Kidney (tissue), 14 donors: ENCODE results near the gene CASP2. TPM values are rescaled to one million over a fixed set of nuclear protein-coding genes. Genes with fewer than 3 reads are reported as not detected.

Experiments
- DNase-seq, 5 donors: peaks; one replicate each; pipeline ENCODE4 v3.0.0-alpha.2; 2013 to 2020
- FAIRE-seq: peaks from 2 replicates; lab custom pipeline; 2012; peaks lifted over from hg19 to GRCh38; lab: Jason Lieb, UNC
- H3K27ac ChIP-seq, 2 donors: one replicate each; pipeline ENCODE4 v1.7.0; 2013; ENCODE audit warnings: low read depth in 2 of 2, low read length in 2 of 2, inconsistent platforms in 1 of 2
- H3K27me3 ChIP-seq: one replicate; pipeline ENCODE4 v1.7.1; 2013; ENCODE audit warnings: low read length, inconsistent platforms; ENCODE audit not compliant: control insufficient read depth, insufficient read depth
- H3K36me3 ChIP-seq, 3 donors: one replicate each; pipeline versions ENCODE4 v1.7.0 to v1.7.1; 2013; ENCODE audit warnings: low read length in 3 of 3, control low read depth in 1 of 3, inconsistent platforms in 1 of 3; ENCODE audit not compliant: insufficient read depth in 3 of 3, control insufficient read depth in 2 of 3
- H3K4me1 ChIP-seq, 3 donors: one replicate each; pipeline versions ENCODE4 v1.7.0 to v1.7.1; 2013; ENCODE audit warnings: low read length in 3 of 3, inconsistent platforms in 1 of 3, low read depth in 1 of 3; ENCODE audit not compliant: control insufficient read depth in 2 of 3, insufficient read depth in 2 of 3
- H3K4me3 ChIP-seq, 3 donors: one replicate each; pipeline versions ENCODE4 v1.7.0 to v1.8.1; 2013; ENCODE audit warnings: low read length in 3 of 3, control low read depth in 1 of 3, inconsistent platforms in 1 of 3
- H3K9ac ChIP-seq, 3 donors: one replicate each; pipeline versions ENCODE4 v1.7.0 to v1.7.1; 2013; ENCODE audit warnings: low read length in 3 of 3, control low read depth in 1 of 3, inconsistent platforms in 1 of 3
- H3K9me3 ChIP-seq, 3 donors: one replicate each; pipeline versions ENCODE4 v1.7.0 to v1.7.1; 2013; ENCODE audit warnings: low read length in 3 of 3, control low read depth in 1 of 3, inconsistent platforms in 1 of 3; ENCODE audit not compliant: control insufficient read depth in 2 of 3, insufficient read depth in 1 of 3
- CTCF ChIP-seq: IDR thresholded peaks from 3 replicates; pipeline ENCODE4 v1.5.1; 2012; ENCODE audit warnings: mild to moderate bottlenecking, moderate library complexity, borderline replicate concordance; ENCODE audit not compliant: insufficient read depth; ENCODE audit errors: extremely low read depth
- intact Hi-C: fragments of 100-400 bp; cut with DNase I; formaldehyde crosslinking; loops from one replicate; pipeline ENCODE4 v1.11.1; 2022
- polyA plus RNA-seq: library from polyadenylated mRNA; stranded (reverse); fragments of 350-450 nt; fragmentation: Illumina TruSeq; extraction: RNeasy Lipid Tissue Mini Kit (QIAGEN cat#74804); gene quantifications from one replicate; pipeline ENCODE4 v1.2.3, GENCODE V29; 2014; ENCODE audit warnings: low read depth, low replicate concordance; ENCODE audit not compliant: insufficient read depth
- total RNA-seq: library from RNA; stranded (reverse); fragmentation: NEBNext Ultra II Directional; extraction: Animal tissue kit (Norgen Biotek cat#: 25700); gene quantifications from one replicate; pipeline ENCODE4 v1.2.1, GENCODE V29; 2021
- donor health status: control.
- donor health status: control.
- donor health status: control.
- donor health status: control.
- donor health status: control.
- donor health status: DM: yes; HTN: yes; CAD: no.
- donor health status: Normal renal cell carcinoma (clear cell type).

Gene CASP2
- total and polyA plus RNA-seq, 2 donors from 2014 or later = 6.6 to 36.2 TPM

DNA sequence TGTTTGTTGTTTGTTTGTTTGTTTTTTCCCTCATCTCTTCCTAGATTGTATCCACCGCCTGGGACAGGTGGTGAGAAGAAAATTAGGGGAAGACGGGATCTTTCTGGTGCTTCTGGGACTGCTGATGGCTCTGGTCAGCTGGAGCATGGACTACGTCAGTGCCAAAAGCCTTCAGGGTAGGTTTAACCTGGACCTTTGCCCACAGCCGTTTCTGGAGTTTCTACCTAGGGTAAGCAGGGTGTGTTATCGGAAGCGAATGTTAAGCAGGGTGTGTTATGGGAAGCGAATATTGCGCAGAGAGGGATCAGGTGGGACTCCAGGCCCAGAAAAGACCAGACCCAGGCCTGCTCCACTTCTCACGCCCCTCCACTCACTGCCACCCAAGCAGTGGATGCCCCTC is 32.5 kb downstream of the CASP2 start:
- Histone ChIP-seq H3K9me3 (no peaks in the 10 kb centered on the region), H3K4me1 (peaks cover 0 to 2% (median 0%) of the 10 kb centered on the region in 3 donors), H3K9ac (no peak overlapping the region), H3K27ac (no peak overlapping the region), H3K4me3 (no peak overlapping the region), H3K27me3 (no peaks in the 10 kb centered on the region), H3K36me3 (no peaks in the 10 kb centered on the region)
- intact Hi-C loops = no loop called here
- no peak for TF ChIP-seq CTCF
- DNase-seq (peak in 1 of 5 donors; percentile 81), FAIRE-seq (no peak)

DNA sequence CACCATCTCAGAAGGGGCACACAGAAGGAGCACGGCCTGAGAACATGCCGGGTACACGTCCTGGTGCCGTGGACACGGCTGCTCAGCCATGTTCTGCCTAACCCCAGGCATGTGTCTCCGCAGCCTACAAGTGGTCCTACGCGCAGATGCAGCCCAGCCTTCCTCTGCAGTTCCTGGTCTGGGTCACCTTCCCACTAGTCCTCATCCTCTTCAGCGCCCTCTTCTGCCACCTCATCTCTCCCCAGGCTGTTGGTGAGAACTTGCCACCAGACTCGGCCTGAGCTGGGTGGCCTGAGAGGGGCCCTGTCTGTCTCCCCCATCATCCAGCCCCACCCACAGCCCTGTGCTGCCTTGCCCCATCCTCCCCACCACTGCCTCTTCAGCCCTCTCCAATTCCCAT is 33.1 kb downstream of the CASP2 start:
- Histone ChIP-seq H3K9me3 (no peaks in the 10 kb centered on the region), H3K9ac (no peak overlapping the region), H3K4me1 (peaks cover 0 to 2% (median 0%) of the 10 kb centered on the region in 3 donors), H3K4me3 (no peak overlapping the region), H3K27ac (no peak overlapping the region), H3K27me3 (no peaks in the 10 kb centered on the region), H3K36me3 (no peaks in the 10 kb centered on the region)
- intact Hi-C loops = no loop called here
- FAIRE-seq = no peak
- TF ChIP-seq CTCF = no peak
- no peak for DNase-seq

DNA sequence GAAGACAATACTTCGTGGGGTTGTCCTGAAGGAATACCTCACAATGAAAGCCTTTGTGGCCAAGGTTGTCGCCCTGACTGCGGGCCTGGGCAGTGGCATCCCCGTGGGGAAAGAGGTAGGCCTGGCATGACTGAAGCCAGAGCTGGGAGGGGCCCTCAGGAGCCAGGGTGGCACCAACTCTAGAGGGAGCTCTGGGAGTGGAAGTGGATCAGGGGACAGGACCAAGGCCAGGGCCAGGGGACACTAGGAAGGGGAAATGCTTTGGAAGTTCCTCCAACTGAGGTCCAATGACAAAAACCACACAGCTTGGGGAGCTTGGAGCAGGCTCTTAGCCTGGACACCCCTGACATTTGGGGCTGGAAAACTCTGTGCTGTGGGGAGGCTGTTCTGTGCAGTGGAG is 33.6 kb downstream of the CASP2 start:
- Histone ChIP-seq H3K9ac (no peak overlapping the region), H3K27me3 (no peaks in the 10 kb centered on the region), H3K4me1 (peaks cover 0 to 2% (median 0%) of the 10 kb centered on the region in 3 donors), H3K9me3 (no peaks in the 10 kb centered on the region), H3K36me3 (no peaks in the 10 kb centered on the region), H3K4me3 (no peak overlapping the region), H3K27ac (no peak overlapping the region)
- no peak for DNase-seq
- intact Hi-C loops = no loop called here
- peak; percentile 20 for TF ChIP-seq CTCF
- no peak for FAIRE-seq
